Measurements from ENCODE around the gene RPL7L1. TPM values are rescaled to one million over a fixed set of nuclear protein-coding genes. Genes with fewer than 3 reads are reported as not detected.
A peak's percentile ranks its signal among the peaks of the same experiment; 100 is the strongest.

Gene RPL7L1
- total and polyA plus RNA-seq, 2 of the 4 experiments (the other 2 are of a cell fraction): 43.0 to 112 TPM

- peak overlapping the region; percentile 17; the same call in 1 of the 2 replicates for H2BK120ac ChIP-seq (ENCODE audit: low read depth, low read length)
- no peak overlapping the region for H2BK20ac ChIP-seq (ENCODE audit: low read depth, low read length)
- H3K18ac ChIP-seq (ENCODE audit: low read depth, low read length): peak overlapping the region; percentile 40
- CTCF ChIA-PET: interaction anchor here (0.5 kb wide), 1 partner anchor 173 kb away, joined by 3 read pairs; no protein-coding TSS in a partner anchor
- peak overlapping the region; percentile 88 for H3K4ac ChIP-seq (ENCODE audit: low read depth, low read length)
- peak overlapping the region; percentile 82 for H3K27ac ChIP-seq (ENCODE audit: insufficient read depth, low read length)
- POLR2A ChIA-PET (ENCODE audit: unreplicated experiment): interaction anchor here (0.6 to 1.3 kb wide), 6 partner anchors 11 to 152 kb away, joined by 3 to 4 read pairs (median 4); partner anchors contain the start of genes PPP2R5D and RRP36
- H3K9me1 ChIP-seq (ENCODE audit: insufficient read depth, low read length): 0 out of 2 replicates have a peak, but pooled peaks cover 4% of the 10 kb centered on the region
- H3K4me2 ChIP-seq (ENCODE audit: low read depth, low read length): peak overlapping the region; percentile 87
- ATAC-seq (ENCODE audit: low read depth) (peak; percentile 28), DNase-seq (peak; percentile 82)
- H3K56ac ChIP-seq (ENCODE audit: extremely low read depth, insufficient read depth, low read length): peak overlapping the region; percentile 80
- peak overlapping the region; percentile 7 for H4K91ac ChIP-seq (ENCODE audit: insufficient read depth, low read depth, low read length)
- peak overlapping the region; percentile 92 for H2AK9ac ChIP-seq (replicated peaks; ENCODE audit: low read depth, low read length, poor library complexity)
- BruUV-seq (replicated peaks): no TSS peak
- peak overlapping the region; percentile 77; the same call in 1 of the 2 replicates for H3K23ac ChIP-seq (ENCODE audit: low read depth, low read length)
- H3K4me3 ChIP-seq (ENCODE audit: insufficient read depth, low read depth, low read length): peak overlapping the region; percentile 74
- peaks cover 29 to 42% of the 10 kb centered on the region in 2 experiments for H3K79me1 ChIP-seq (ENCODE audit: low read depth in 1 of 2, low read length in 2 of 2)
- peak overlapping the region; percentile 45; the same call in 1 of the 2 replicates for H2AK5ac ChIP-seq (ENCODE audit: low read depth, low read length)
- intact Hi-C loops (cut with micrococcal nuclease) (loop anchor here (2.0 kb wide), 1 partner anchor 49 kb away; the partner anchor contains the start of gene PEX6), dilution Hi-C loops (cut with HindIII; ENCODE audit: low sequenced_read_pairs, unreplicated experiment) (no loop called here), in situ Hi-C loops (cut with MboI; ENCODE audit: low sequenced_read_pairs) (loop anchor here (5.0 kb wide), 1 partner anchor 47 kb away; the partner anchor contains the start of gene PEX6)
- no peaks in the 10 kb centered on the region for H3K27me3 ChIP-seq (ENCODE audit: control insufficient read depth, insufficient read depth, low read length)
- peak overlapping the region; percentile 39; the same call in 1 of the 3 replicates for H2BK15ac ChIP-seq (ENCODE audit: low read depth, low read length)
- no peaks in the 10 kb centered on the region for H3K9me3 ChIP-seq (ENCODE audit: control insufficient read depth, insufficient read depth, low read length)
- H3K9ac ChIP-seq (ENCODE audit: low read depth, low read length): peak overlapping the region; percentile 66
- peak overlapping the region; percentile 36 to 81; a peak in 3 of 4 replicates for H4K8ac ChIP-seq (ENCODE audit: low read depth in 2 of 2, low read length in 2 of 2)
- peaks cover 3% of the 10 kb centered on the region; the same call in 1 of the 2 replicates for H3K36me3 ChIP-seq (ENCODE audit: control insufficient read depth, insufficient read depth, low read length)
- peaks cover 7% of the 10 kb centered on the region for H3K4me1 ChIP-seq (ENCODE audit: control insufficient read depth, insufficient read depth, low read length)
- WGBS, 2 experiments (ENCODE audit: extremely low coverage in 2 of 2, insufficient read length in 1 of 2): 0% methylated on average over 4 of the region's 16 CpGs; no CpG with 5 or more reads in 1 of the 2 experiments
- TF ChIP-seq FOS (IDR thresholded peaks at IDR 0.05; ENCODE audit: low read depth, low read length) (peak; percentile 56; the same call in 1 of the 2 replicates), MXI1 (IDR thresholded peaks at IDR 0.05; ENCODE audit: borderline replicate concordance, low read depth, low read length) (no peak)
- H3K14ac ChIP-seq (replicated peaks; ENCODE audit: low read depth, low read length): peak overlapping the region; percentile 82
- peak overlapping the region; percentile 46 for H4K5ac ChIP-seq (ENCODE audit: low read depth, low read length)
- H2AFZ ChIP-seq (replicated peaks; ENCODE audit: low read length, poor library complexity): peak overlapping the region; percentile 95
- H4K20me1 ChIP-seq (ENCODE audit: insufficient read depth, low read length): peaks cover 3% of the 10 kb centered on the region; the same call in 1 of the 2 replicates
- peak overlapping the region; percentile 80 for H2BK5ac ChIP-seq (ENCODE audit: low read depth, low read length, poor library complexity, severe bottlenecking)
Observed at GRCh38 chr6:42929821-42930360, 50.5 kb downstream of the RPL7L1 start.
